ENCODE data around the gene ZNF507.
"Not testable (repeated sequence)": the region's sequence is repeated elsewhere in the genome, so short reads cannot be mapped to it uniquely, and the experiment has no call there.

The ZNF507 gene

GRCh38 chr19:32421589-32422361, 76.4 kb downstream of the ZNF507 start:
- peak; percentile 41 for DNase-seq (ENCODE audit: low read depth)
- TF ChIP-seq CTCF (IDR thresholded peaks at IDR 0.05; ENCODE audit: low read length, missing control alignments) = no peak
- H3K4me3 ChIP-seq (replicated peaks; ENCODE audit: low read depth, low read length) = no peak overlapping the region

GRCh38 chr19:32422435-32422834, 77.0 kb downstream of the ZNF507 start:
- DNase-seq (ENCODE audit: low read depth) = no peak
- no peak overlapping the region for H3K4me3 ChIP-seq (replicated peaks; ENCODE audit: low read depth, low read length)
- no peak for TF ChIP-seq CTCF (IDR thresholded peaks at IDR 0.05; ENCODE audit: low read length, missing control alignments)

- not testable (repeated sequence) for DNase-seq (ENCODE audit: low read depth); H3K4me3 ChIP-seq (replicated peaks; ENCODE audit: low read depth, low read length)
These were observed 78.5 kb downstream of the ZNF507 start for GRCh38 chr19:32423944-32424343.

GRCh38 chr19:32427536-32427935, 82.1 kb downstream of the ZNF507 start:
- no peak for DNase-seq (ENCODE audit: low read depth)
- no peak for TF ChIP-seq CTCF (IDR thresholded peaks at IDR 0.05; ENCODE audit: low read length, missing control alignments)

GRCh38 chr19:32436692-32437091, 91.3 kb downstream of the ZNF507 start:
- no peak for TF ChIP-seq CTCF (IDR thresholded peaks at IDR 0.05; ENCODE audit: low read length, missing control alignments)
- DNase-seq (ENCODE audit: low read depth) = no peak
- no peak overlapping the region for H3K4me3 ChIP-seq (replicated peaks; ENCODE audit: low read depth, low read length)

More at GRCh38 chr19:32427536-32427935, 82.1 kb downstream of the ZNF507 start:
- no peak overlapping the region for H3K4me3 ChIP-seq (replicated peaks; ENCODE audit: low read depth, low read length)

- TF ChIP-seq CTCF (IDR thresholded peaks at IDR 0.05; ENCODE audit: low read length, missing control alignments) = no peak
- DNase-seq (ENCODE audit: low read depth) = no peak
These were observed 91.7 kb downstream of the ZNF507 start for GRCh38 chr19:32437096-32437495.

More at GRCh38 chr19:32437096-32437495, 91.7 kb downstream of the ZNF507 start:
- H3K4me3 ChIP-seq (replicated peaks; ENCODE audit: low read depth, low read length) = no peak overlapping the region

All from fibroblast of pulmonary artery (primary cell).